Keratinocyte (primary cell): Measurements from ENCODE around the gene SIN3B. TPM values are rescaled to one million over a fixed set of nuclear protein-coding genes. Genes with fewer than 3 reads are reported as not detected.

Experiments used
- DNase-seq: peaks from one replicate; pipeline ENCODE4 v3.0.0-alpha.2; 2011; ENCODE audit warnings: low read depth, missing footprints, low spot score
- FAIRE-seq: peaks from 2 replicates; lab custom pipeline; 2011; peaks lifted over from hg19 to GRCh38; lab: Jason Lieb, UNC
- H2AFZ ChIP-seq: 2 replicates; pipeline ENCODE4 v1.6.0; 2012; ENCODE audit warnings: low read length, control low read depth, inconsistent platforms; ENCODE audit not compliant: control insufficient read depth
- H3K27ac ChIP-seq: 2 replicates; pipeline ENCODE4 v1.5.1; 2011; ENCODE audit warnings: low read length; ENCODE audit not compliant: control insufficient read depth, insufficient read depth
- H3K27me3 ChIP-seq: 3 replicates; pipeline ENCODE4 v1.6.0; 2011; ENCODE audit warnings: low read length; ENCODE audit not compliant: control insufficient read depth, insufficient read depth; ENCODE audit errors: extremely low read depth
- H3K36me3 ChIP-seq, 2 experiments: 2 replicates in 1 of 2; 3 replicates in 1 of 2; pipeline ENCODE4 v1.5.1; 2011; ENCODE audit warnings: low read length in 2 of 2, mild to moderate bottlenecking in 1 of 2; ENCODE audit not compliant: control insufficient read depth in 2 of 2, insufficient read depth in 2 of 2; ENCODE audit errors: extremely low read depth in 1 of 2
- H3K4me1 ChIP-seq: 3 replicates; pipeline ENCODE4 v1.5.1; 2011; ENCODE audit warnings: low read length; ENCODE audit not compliant: control insufficient read depth, insufficient read depth; ENCODE audit errors: extremely low read depth
- H3K4me2 ChIP-seq: 3 replicates; pipeline ENCODE4 v1.6.0; 2011; ENCODE audit warnings: low read depth, low read length; ENCODE audit not compliant: control insufficient read depth, insufficient read depth; ENCODE audit errors: extremely low read depth
- H3K4me3 ChIP-seq, 3 experiments: fragments of 200-600 bp in 1 of 3; sonication (generic) in 1 of 3; 2 replicates in 2 of 3; 3 replicates in 1 of 3; pipeline ENCODE4 v1.5.1; 2011 to 2016; ENCODE audit warnings: low read length in 3 of 3, mild to moderate bottlenecking in 3 of 3, control low read depth in 2 of 3, inconsistent platforms in 1 of 3, low read depth in 1 of 3, mixed read lengths in 1 of 3, mixed run types in 1 of 3, moderate library complexity in 1 of 3; ENCODE audit not compliant: control insufficient read depth in 2 of 3, insufficient read depth in 2 of 3; ENCODE audit errors: extremely low read depth in 1 of 3
- H3K79me2 ChIP-seq: 2 replicates; pipeline ENCODE4 v1.6.0; 2012; ENCODE audit warnings: low read length; ENCODE audit not compliant: control insufficient read depth, insufficient read depth
- H3K9ac ChIP-seq: 3 replicates; pipeline ENCODE4 v1.6.0; 2011; ENCODE audit warnings: low read length; ENCODE audit not compliant: control insufficient read depth, insufficient read depth; ENCODE audit errors: extremely low read depth
- H3K9me1 ChIP-seq: 3 replicates; pipeline ENCODE4 v1.6.0; 2011; ENCODE audit warnings: low read length; ENCODE audit not compliant: control insufficient read depth, insufficient read depth; ENCODE audit errors: extremely low read depth
- H3K9me3 ChIP-seq: 2 replicates; pipeline ENCODE4 v1.5.1; 2012; ENCODE audit warnings: low read depth, low read length; ENCODE audit not compliant: control insufficient read depth
- H4K20me1 ChIP-seq: 3 replicates; pipeline ENCODE4 v1.6.0; 2011; ENCODE audit warnings: low read length; ENCODE audit not compliant: control insufficient read depth, insufficient read depth; ENCODE audit errors: extremely low read depth
- CTCF ChIP-seq, 3 experiments: IDR thresholded peaks in 1 of 3; conservative IDR thresholded peaks in 1 of 3; optimal IDR thresholded peaks in 1 of 3; 2 replicates in 2 of 3; 3 replicates in 1 of 3; pipeline versions ENCODE3 to v1.5.1; 2011; ENCODE audit warnings: low read length in 3 of 3, mild to moderate bottlenecking in 3 of 3, moderate library complexity in 2 of 3, control low read depth in 1 of 3, inconsistent platforms in 1 of 3; ENCODE audit not compliant: insufficient read depth in 2 of 3; ENCODE audit errors: extremely low read depth in 1 of 3
- EZH2 ChIP-seq: IDR thresholded peaks from one replicate; pipeline ENCODE4 v1.6.1; 2012; ENCODE audit warnings: inconsistent platforms, mild to moderate bottlenecking, low read length, moderate library complexity
- dilution Hi-C: fragments of 300-500 bp; cut with MboI; formaldehyde crosslinking; loops from one replicate; pipeline ENCODE4 v1.7.0; 2020; ENCODE audit warnings: low sequenced_read_pairs; ENCODE audit not compliant: extremely low pct_ligation_motif_present
- polyA plus RNA-seq, 5 experiments: library from polyadenylated mRNA; depleted of rRNA in 3 of 5; stranded (reverse) in 3 of 5; stranded (forward) in 1 of 5; unstranded in 1 of 5; fragments of >200 nt; gene quantifications; 1 replicate in 1 of 5; 2 replicates in 3 of 5; 3 replicates in 1 of 5; pipeline versions ENCODE4 v1.2.1 to v1.2.3, GENCODE V29; 2011 to 2012; ENCODE audit warnings: missing spikeins in 2 of 5, low read depth in 1 of 5, low replicate concordance in 1 of 5

Gene SIN3B
- polyA plus RNA-seq, 1 donor (not counting 4 experiments of a cell fraction or from before 2014, with no cell fraction given) = 30.9 TPM

DNA sequence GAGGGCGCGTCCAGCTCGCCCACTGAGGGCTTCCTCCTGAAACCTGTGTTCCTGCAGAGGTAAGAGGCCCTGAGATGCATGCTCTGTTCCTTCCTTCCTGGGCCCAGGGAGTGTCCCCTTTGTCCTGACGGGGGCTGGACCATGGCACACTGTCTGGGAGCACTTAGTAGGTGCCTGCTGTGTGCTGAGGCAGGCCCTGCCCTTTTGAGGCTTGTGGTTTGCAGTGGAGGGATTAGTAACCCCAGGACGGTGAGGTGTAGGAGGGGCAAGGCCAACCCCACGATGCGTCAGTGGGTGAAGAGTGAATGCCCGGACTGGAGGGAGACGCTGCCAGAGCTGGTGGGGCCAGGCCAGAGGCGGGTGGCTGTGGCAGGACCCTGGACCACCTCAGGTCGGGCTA lies 48.4 kb downstream of the SIN3B start:
- Histone ChIP-seq H2AFZ (no peak overlapping the region), H3K4me3 (no peak overlapping the region), H3K4me1 (no peaks in the 10 kb centered on the region), H4K20me1 (no peaks in the 10 kb centered on the region), H3K36me3 (peaks cover 30 to 43% of the 10 kb centered on the region in 2 experiments), H3K9me1 (no peaks in the 10 kb centered on the region), H3K27me3 (no peaks in the 10 kb centered on the region), H3K27ac (no peak overlapping the region), H3K9ac (no peak overlapping the region), H3K9me3 (peaks cover 7% of the 10 kb centered on the region), H3K4me2 (no peak overlapping the region), H3K79me2 (peaks cover 22% of the 10 kb centered on the region)
- FAIRE-seq (no peak), DNase-seq (no peak)
- dilution Hi-C loops = no loop called here
- TF ChIP-seq CTCF (optimal IDR thresholded peaks at IDR 0.05 in 1 of 3, IDR thresholded peaks at IDR 0.05 in 1 of 3, conservative IDR thresholded peaks at IDR 0.05 in 1 of 3; ENCODE audit: extremely low read depth in 1 of 3, insufficient read depth in 2 of 3, low read length in 3 of 3) (no peak), EZH2 (no peak)

- Histone ChIP-seq H3K27me3 (no peaks in the 10 kb centered on the region), H3K27ac (no peak overlapping the region), H3K79me2 (peaks cover 16% of the 10 kb centered on the region), H3K9me3 (peaks cover 7% of the 10 kb centered on the region), H3K9me1 (no peaks in the 10 kb centered on the region), H3K36me3 (peaks cover 30 to 39% of the 10 kb centered on the region in 2 experiments), H3K4me3 (no peak overlapping the region), H3K9ac (no peak overlapping the region), H3K4me2 (no peak overlapping the region), H2AFZ (no peak overlapping the region), H3K4me1 (peaks cover 3% of the 10 kb centered on the region), H4K20me1 (no peaks in the 10 kb centered on the region)
- DNase-seq = no peak
- no peak for TF ChIP-seq EZH2
- TF ChIP-seq CTCF (optimal IDR thresholded peaks at IDR 0.05 in 1 of 3, IDR thresholded peaks at IDR 0.05 in 1 of 3, conservative IDR thresholded peaks at IDR 0.05 in 1 of 3; ENCODE audit: extremely low read depth in 1 of 3, insufficient read depth in 2 of 3, low read length in 3 of 3) = no peak
- FAIRE-seq = no peak
- dilution Hi-C loops = no loop called here
Observed at GRCh38 chr19:16878181-16878965, 49.2 kb downstream of the SIN3B start.
